HG03039 (cell line): ENCODE results near the gene ATP8B2.
"Not testable (repeated sequence)": the region's sequence is repeated elsewhere in the genome, so short reads cannot be mapped to it uniquely, and the experiment has no call there.

Source experiments
- ATAC-seq: cut with Tn5 transposase; IDR thresholded peaks from one replicate; pipeline ENCODE4 v1.9.1; 2021; ENCODE audit warnings: mild to moderate bottlenecking, moderate library complexity; ENCODE audit not compliant: unreplicated experiment

Gene ATP8B2

GRCh38 chr1:154346276-154346917 is 21.1 kb downstream of the ATP8B2 start:
- ATAC-seq, result no peak

GRCh38 chr1:154347961-154348360 is 22.6 kb downstream of the ATP8B2 start:
- ATAC-seq, result no peak

DNA sequence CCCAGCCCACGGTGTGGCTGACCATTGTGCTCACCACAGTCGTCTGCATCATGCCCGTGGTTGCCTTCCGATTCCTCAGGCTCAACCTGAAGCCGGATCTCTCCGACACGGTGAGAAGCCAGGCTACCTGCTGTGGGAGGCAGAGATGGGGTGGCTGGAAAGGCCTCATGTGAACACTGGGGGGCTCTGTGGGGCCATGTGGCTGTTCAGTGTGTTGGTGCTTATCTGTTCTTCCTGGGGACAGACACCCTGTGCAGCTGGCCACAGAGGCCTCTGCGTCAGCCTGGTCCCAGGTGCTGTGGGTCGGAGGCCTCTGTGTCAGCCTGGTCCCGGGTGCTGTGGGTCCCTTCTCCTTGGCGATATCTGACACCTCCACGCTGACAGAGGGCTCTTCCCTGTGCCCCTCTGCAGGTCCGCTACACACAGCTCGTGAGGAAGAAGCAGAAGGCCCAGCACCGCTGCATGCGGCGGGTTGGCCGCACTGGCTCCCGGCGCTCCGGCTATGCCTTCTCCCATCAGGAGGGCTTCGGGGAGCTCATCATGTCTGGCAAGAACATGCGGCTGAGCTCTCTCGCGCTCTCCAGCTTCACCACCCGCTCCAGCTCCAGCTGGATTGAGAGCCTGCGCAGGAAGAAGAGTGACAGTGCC is 23.2 kb downstream of the ATP8B2 start:
- ATAC-seq, result no peak

DNA sequence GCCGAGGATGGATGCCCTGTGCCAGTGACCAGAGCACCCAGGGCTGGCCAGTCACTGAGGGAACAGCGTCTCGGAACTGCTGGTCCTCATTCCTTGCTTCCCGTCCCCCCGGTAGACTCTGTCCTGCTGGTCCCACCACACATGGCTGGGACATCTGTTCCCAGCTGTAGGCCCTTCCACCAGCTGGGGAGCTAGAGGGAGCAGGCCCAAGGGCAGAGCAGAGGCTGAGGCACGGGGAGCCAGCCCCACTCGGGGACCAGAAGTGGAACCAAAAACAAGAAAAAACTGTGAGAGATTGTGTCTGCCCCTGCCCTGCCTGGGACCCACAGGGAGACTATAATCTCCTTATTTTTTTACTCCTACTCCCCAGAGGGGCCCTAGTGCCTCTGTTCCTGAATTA is 23.8 kb downstream of the ATP8B2 start:
- ATAC-seq, result no peak

DNA sequence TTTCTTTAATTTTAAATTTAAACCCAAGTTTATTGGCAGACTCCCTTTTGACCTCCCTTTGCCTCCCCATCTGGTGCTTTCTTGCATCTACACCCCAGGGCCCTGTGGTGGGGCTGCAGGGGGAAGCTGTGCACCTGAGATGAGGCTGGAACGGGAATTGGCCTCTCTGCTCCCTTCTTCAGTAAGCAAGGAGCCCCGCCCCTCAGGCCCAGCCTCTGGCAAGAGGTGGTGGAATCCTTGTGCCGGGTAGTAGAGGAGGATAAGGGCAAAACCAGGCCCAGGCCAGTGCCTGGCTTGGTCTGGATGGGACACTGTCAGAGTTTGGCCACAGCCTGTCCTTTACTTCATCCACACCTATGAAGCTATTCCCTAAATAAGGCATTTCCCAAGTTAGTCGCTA is 25.1 kb downstream of the ATP8B2 start:
- ATAC-seq, result no peak

DNA sequence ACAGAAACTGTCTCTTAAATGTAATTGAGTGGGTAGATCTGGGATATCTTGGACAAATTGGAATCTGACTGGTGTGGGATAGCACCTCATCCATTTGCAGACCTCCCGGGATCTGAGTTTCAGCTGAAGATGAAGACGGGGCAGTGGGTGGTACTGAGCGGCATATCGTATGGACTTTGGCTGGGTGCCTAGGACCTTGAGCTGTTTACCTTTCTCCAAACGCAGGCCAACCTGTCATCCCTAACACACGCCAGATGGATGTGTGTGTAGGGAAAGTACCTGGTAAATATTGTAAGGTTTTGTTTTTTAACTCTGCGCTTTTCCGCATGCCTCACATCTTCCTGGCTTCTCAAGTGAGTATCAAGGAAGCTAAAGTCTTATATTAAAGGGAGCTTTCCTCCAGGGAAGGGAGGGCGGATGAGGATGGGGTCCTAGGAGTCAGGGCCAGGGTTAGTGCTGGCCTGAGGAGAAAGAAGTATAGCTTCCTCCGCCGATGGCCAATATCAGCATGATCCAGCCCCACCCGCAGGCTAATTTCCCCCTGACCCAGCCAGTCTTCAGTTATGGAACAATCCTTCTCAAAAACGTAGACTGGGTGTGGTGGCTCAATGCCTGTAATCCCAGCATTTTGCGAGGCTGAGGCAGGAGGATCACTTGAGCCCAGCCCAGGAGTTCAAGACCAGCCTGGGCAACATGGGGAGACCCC is 26.2 kb downstream of the ATP8B2 start:
- ATAC-seq, result no peak

DNA sequence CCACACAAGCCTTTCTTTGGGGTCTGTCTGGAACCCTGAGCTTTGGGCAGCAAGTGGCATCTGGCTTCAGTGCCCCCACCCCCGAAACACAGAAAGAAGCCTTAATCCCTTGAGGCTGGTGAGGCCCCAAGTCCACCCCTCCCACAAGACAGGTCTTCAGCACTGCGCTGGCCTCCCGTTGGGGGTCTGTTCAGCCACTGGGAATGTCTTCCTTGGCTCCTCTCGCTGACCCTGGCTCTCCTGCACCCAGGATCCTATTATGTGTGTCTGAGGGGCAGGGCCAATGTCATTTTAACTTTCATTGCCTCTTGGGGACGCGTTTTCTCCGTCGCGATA is 26.9 kb downstream of the ATP8B2 start:
- no peak for ATAC-seq

DNA sequence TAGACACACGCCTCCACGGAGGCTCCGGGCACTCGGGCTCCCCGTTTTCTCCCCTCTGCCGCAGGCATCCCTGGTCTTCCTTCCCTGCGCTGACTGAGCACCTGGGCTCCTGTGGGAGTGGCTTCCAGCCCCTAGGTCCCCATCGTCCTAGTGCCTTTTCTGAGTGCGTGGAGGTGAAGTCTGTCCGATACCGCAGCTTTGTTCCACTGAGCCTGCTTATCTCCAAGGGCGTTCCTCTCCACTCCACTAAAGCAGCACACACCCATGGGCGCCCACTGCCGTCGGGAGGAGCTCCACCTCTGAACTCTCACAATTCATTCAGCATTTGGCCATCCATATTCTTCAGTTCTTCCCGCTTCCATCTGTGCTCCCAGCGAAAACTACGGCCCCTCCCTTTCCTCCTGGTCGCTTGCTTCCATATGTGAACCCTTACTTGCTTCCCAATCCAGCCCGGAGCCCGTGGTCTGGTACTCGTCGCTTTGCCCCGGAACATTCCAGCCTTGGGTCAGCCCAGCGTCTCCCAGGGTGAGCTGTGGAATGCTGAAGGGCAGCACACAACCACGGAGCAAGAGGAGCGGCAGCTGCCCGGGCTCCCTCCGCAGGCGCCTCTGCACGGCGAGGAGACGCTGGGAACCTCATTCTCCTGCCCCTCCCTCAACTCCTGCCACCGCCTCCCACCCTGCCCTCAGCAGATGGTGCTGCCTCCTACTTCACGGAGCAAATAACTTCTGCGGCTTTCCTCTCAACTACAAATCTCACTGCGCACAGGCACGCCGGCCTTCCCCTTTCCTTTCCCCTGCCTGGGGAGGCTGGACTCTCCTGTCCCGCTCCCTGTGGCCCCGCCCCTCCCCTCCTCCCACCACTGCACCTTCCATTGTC is 27.5 kb downstream of the ATP8B2 start:
- ATAC-seq, result no peak

- ATAC-seq, result no peak
These were observed 28.2 kb downstream of the ATP8B2 start for GRCh38 chr1:154353460-154353904.

- ATAC-seq, result no peak
These were observed 28.6 kb downstream of the ATP8B2 start for GRCh38 chr1:154353966-154354365.

DNA sequence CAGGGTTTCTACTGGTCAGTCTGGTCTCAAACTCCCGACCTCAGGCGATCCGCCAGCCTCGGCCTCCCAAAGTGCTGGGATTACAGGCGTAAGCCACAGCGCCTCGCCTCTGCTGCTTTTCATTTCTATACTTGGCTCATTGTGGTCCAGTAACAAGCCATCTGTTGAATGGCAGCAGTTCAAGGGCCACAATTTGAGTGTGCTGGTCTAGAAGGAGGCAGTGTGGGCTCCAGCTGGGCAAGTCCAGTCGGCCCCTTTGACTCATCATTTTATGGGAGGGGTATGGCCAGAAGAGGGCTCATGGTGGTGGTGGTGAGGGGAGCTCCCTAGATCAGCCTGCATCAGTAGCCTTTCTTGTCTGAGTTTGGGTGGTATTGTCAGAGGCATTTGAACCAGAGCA is 33.2 kb downstream of the ATP8B2 start:
- ATAC-seq, result no peak

GRCh38 chr1:154360288-154360687 is 35.0 kb downstream of the ATP8B2 start:
- no peak for ATAC-seq

GRCh38 chr1:154360881-154361280 is 35.6 kb downstream of the ATP8B2 start:
- ATAC-seq, result not testable (repeated sequence)

DNA sequence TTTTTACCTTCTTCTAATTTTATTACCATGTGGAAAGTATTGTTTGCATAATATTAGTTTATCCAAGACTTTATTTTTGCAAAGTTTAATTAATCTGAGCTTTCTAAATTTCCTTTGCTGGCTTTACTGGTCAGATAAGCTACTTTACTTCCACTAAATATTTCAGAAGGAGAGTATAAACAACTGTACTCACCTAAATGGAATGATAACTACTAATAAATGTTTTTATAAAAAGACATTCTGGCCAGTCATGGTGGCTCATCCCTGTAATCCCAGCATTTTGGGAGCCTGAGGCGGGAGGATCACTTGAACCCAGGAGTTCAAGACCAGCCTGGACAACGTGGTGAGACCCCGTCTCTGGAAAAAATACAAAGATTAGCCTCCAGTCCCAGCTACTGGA is 36.0 kb downstream of the ATP8B2 start:
- ATAC-seq, result no peak

DNA sequence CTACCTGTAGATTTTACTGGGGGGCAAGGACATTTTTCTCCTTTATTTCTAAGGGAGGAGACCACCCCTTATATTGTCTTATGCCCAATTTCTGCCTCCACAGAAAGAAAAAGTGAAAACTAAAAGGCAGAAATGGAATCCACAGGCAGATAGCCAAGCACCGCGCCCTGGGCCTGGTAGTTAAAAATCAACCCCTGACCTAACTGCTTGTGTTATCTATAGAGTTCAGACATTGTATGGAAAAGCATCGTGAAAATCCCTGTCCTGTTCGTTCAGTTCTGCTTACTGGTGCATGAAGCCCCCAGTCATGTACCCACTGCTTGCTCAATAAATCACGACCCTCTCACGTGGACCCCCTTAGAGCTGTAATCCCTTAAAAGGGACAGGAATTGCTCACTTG is 46.1 kb downstream of the ATP8B2 start:
- no peak for ATAC-seq

DNA sequence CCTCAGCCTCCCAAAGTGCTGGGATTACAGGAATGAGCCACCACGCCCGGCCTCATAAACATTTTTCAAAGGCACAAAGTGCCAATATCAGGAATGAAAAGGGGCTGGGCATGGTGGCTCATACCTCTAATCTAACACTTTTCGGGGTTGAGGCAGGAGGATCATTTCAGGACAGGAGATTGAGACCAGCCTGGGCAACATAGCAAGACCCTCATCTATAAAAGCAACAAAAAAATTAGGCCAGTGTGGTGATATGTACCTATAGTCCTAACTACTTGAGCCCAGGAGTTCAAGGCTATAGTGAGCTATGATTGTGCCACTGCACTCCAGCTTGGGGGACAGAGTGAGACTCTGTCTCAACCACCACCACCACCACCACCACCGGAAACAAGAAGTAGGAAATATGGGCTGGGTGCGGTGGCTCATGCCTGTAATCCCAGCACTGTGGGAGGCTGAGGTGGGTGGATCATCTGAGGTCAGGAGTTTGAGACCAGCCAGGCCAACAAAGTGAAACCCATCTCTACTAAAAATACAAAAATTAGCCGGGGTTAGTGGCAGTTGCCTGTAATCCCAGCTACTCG is 48.5 kb downstream of the ATP8B2 start:
- ATAC-seq, result not testable (repeated sequence)

DNA sequence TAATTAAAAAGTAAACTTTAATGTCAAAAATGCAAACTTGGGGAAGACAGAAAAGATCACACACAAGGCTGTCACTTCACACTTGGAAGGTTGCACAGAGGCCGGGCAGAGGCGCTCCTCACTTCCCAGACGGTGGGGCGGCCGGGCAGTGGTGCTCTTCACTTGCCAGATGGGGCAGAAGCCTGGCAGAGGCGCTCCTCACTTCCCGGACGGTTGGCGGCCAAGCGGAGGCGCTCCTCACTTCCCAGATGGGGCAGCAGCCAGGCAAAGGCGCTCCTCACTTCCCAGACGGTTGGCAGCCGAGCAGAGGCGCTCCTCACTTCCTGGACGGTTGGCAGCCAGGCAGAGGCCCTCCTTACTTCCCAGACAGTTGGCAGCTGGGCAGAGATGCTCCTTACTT is 54.0 kb downstream of the ATP8B2 start:
- ATAC-seq, result no peak

DNA sequence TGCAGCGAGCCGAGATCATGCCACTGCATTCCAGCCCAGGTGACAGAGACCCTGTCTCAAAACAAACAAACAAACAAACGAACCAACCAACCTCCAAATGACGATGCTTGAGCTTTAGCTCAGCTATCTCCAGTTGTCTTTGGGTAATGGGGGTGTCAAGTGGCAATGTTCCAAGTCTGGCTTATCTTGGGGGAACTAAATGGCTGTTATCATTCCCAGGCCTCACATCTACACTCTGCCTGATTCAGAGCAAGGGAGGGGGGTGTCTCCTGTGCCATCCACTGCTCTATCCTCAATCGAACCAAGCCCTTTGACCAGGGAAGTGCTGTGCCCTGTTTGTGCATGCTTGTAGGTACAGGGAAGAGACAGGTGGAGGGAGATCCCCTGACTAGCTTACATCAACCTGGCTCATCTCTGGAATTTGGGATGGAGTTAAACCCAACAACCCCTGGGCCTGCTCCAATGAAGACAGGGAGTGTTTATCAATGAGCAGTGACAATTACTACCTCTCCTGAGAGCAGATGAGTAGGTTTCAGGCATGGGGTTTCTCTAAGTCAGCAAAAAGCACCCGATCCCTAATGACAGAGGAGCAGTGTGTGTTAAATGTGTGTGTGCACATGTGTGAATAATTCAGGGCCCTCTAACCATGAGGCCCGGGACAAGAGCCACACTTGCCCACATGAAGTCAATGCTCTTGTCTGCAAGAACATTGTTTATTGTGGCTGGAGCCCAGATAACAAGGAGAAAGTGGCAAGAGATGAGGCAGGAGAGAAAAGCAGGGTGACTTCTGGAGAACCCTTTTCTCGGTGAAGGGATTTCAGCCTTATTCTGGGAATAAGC is 59.5 kb downstream of the ATP8B2 start:
- no peak for ATAC-seq

- ATAC-seq, result peak; percentile 72
These were observed 61.5 kb downstream of the ATP8B2 start for GRCh38 chr1:154386643-154387352.
